ENCODE results near the gene CPEB3.
"Not testable (repeated sequence)": the region's sequence is repeated elsewhere in the genome, so short reads cannot be mapped to it uniquely, and the experiment has no call there.

Gene CPEB3

GRCh38 chr10:92267343-92267742 lies 23.5 kb downstream of the CPEB3 start:
- DNase-seq (ENCODE audit: low read depth, low spot score): no peak

GRCh38 chr10:92265687-92266258 lies 25.1 kb downstream of the CPEB3 start:
- DNase-seq (ENCODE audit: low read depth, low spot score): no peak

GRCh38 chr10:92264249-92264648 lies 26.6 kb downstream of the CPEB3 start:
- no peak for DNase-seq (ENCODE audit: low read depth, low spot score)

GRCh38 chr10:92263396-92263795 lies 27.5 kb downstream of the CPEB3 start:
- DNase-seq (ENCODE audit: low read depth, low spot score): no peak

- DNase-seq (ENCODE audit: low read depth, low spot score): no peak
Observed at GRCh38 chr10:92248566-92248965, 42.3 kb downstream of the CPEB3 start.

GRCh38 chr10:92244796-92245195 lies 46.1 kb downstream of the CPEB3 start:
- no peak for DNase-seq (ENCODE audit: low read depth, low spot score)

GRCh38 chr10:92242910-92243671 lies 47.8 kb downstream of the CPEB3 start:
- DNase-seq (ENCODE audit: low read depth, low spot score): peak; percentile 83

GRCh38 chr10:92242380-92242779 lies 48.5 kb downstream of the CPEB3 start:
- DNase-seq (ENCODE audit: low read depth, low spot score): no peak

GRCh38 chr10:92241501-92241900 lies 49.4 kb downstream of the CPEB3 start:
- DNase-seq (ENCODE audit: low read depth, low spot score): no peak

GRCh38 chr10:92241158-92241500 lies 49.7 kb downstream of the CPEB3 start:
- DNase-seq (ENCODE audit: low read depth, low spot score): no peak

GRCh38 chr10:92240289-92241157 lies 50.4 kb downstream of the CPEB3 start:
- peak; percentile 71 for DNase-seq (ENCODE audit: low read depth, low spot score)

GRCh38 chr10:92239600-92240288 lies 51.1 kb downstream of the CPEB3 start:
- peak; percentile 71 for DNase-seq (ENCODE audit: low read depth, low spot score)

- no peak for DNase-seq (ENCODE audit: low read depth, low spot score)
Observed at GRCh38 chr10:92239151-92239599, 51.7 kb downstream of the CPEB3 start.

GRCh38 chr10:92238586-92239098 lies 52.2 kb downstream of the CPEB3 start:
- peak; percentile 47 for DNase-seq (ENCODE audit: low read depth, low spot score)

GRCh38 chr10:92238054-92238585 lies 52.8 kb downstream of the CPEB3 start:
- no peak for DNase-seq (ENCODE audit: low read depth, low spot score)

- DNase-seq (ENCODE audit: low read depth, low spot score): no peak
Observed at GRCh38 chr10:92231196-92231595, 59.7 kb downstream of the CPEB3 start.

GRCh38 chr10:92222603-92223262 lies 68.1 kb downstream of the CPEB3 start:
- peak; percentile 53 for DNase-seq (ENCODE audit: low read depth, low spot score)

GRCh38 chr10:92219559-92219958 lies 71.3 kb downstream of the CPEB3 start:
- DNase-seq (ENCODE audit: low read depth, low spot score): no peak

GRCh38 chr10:92218569-92218968 lies 72.3 kb downstream of the CPEB3 start:
- DNase-seq (ENCODE audit: low read depth, low spot score): no peak

GRCh38 chr10:92216608-92217007 lies 74.3 kb downstream of the CPEB3 start:
- DNase-seq (ENCODE audit: low read depth, low spot score): not testable (repeated sequence)

GRCh38 chr10:92215222-92215621 lies 75.7 kb downstream of the CPEB3 start:
- DNase-seq (ENCODE audit: low read depth, low spot score): not testable (repeated sequence)
